SKM-1 (cell line): ENCODE measurements around the gene OR4F16.
"Not testable (repeated sequence)": the region's sequence is repeated elsewhere in the genome, so short reads cannot be mapped to it uniquely, and the experiment has no call there.

Experiments used
- DNase-seq: peaks from one replicate; lab custom pipeline; 2025; ENCODE audit not compliant: unreplicated experiment; lab: John Stamatoyannopoulos, UW

The OR4F16 gene

GRCh38 chr1:686554-686953 lies at the start of gene OR4F16:
Gene OR4F16 (minus strand): TSS chr1:686654. CDS start chr1:686654, 0 bp downstream.
- DNase-seq: not testable (repeated sequence)

- DNase-seq: not testable (repeated sequence)
Observed at GRCh38 chr1:733649-734048, 47.2 kb upstream of the OR4F16 start.

- DNase-seq: not testable (repeated sequence)
Observed at GRCh38 chr1:727040-727439, 40.6 kb upstream of the OR4F16 start.
